HEK293T (cell line): ENCODE data around the gene JARID2.

Source experiments
- ARNT ChIP-seq: fragments of 450-650 bp; IDR thresholded peaks from 2 replicates; pipeline ENCODE4 v1.6.1; 2017; ENCODE audit warnings: mild to moderate bottlenecking
- BHLHE40 ChIP-seq: fragments of 450-650 bp; IDR thresholded peaks from 2 replicates; pipeline ENCODE4 v1.6.1; 2016; ENCODE audit warnings: mild to moderate bottlenecking, moderate library complexity, borderline replicate concordance
- CTBP1 ChIP-seq: fragments of 450-650 bp; IDR thresholded peaks from 2 replicates; pipeline ENCODE4 v1.6.1; 2016; ENCODE audit warnings: borderline replicate concordance
- ELF4 ChIP-seq: fragments of 450-650 bp; IDR thresholded peaks from 2 replicates; pipeline ENCODE4 v1.6.1; 2017; ENCODE audit warnings: antibody characterized with exemption
- FOXA1 ChIP-seq: fragments of 450-650 bp; IDR thresholded peaks from 2 replicates; pipeline ENCODE4 v1.6.1; 2016; ENCODE audit warnings: mild to moderate bottlenecking
- FOXK2 ChIP-seq: fragments of 450-650 bp; IDR thresholded peaks from 2 replicates; pipeline ENCODE4 v1.6.1; 2016; ENCODE audit warnings: mild to moderate bottlenecking
- FOXM1 ChIP-seq: fragments of 450-650 bp; IDR thresholded peaks from 2 replicates; pipeline ENCODE4 v1.6.1; 2017; ENCODE audit warnings: mild to moderate bottlenecking, borderline replicate concordance
- HDGF ChIP-seq: fragments of 450-650 bp; IDR thresholded peaks from 2 replicates; pipeline ENCODE4 v1.6.1; 2017; ENCODE audit warnings: antibody characterized with exemption, borderline replicate concordance
- L3MBTL2 ChIP-seq: fragments of 450-650 bp; conservative IDR thresholded peaks from 2 replicates; pipeline ENCODE4 v1.6.1; 2016; ENCODE audit warnings: mild to moderate bottlenecking
- NFRKB ChIP-seq: fragments of 450-650 bp; IDR thresholded peaks from 2 replicates; pipeline ENCODE4 v1.6.1; 2016; ENCODE audit warnings: mild to moderate bottlenecking, moderate library complexity
- SP1 ChIP-seq: fragments of 450-650 bp; IDR thresholded peaks from 2 replicates; pipeline ENCODE4 v1.6.1; 2017
- SUZ12 ChIP-seq: fragments of 450-650 bp; IDR thresholded peaks from 2 replicates; pipeline ENCODE4 v1.6.1; 2016; ENCODE audit warnings: mild to moderate bottlenecking
- TARDBP ChIP-seq: fragments of 450-650 bp; IDR thresholded peaks from 2 replicates; pipeline ENCODE4 v1.6.1; 2016
- ZNF384 ChIP-seq: fragments of 450-650 bp; IDR thresholded peaks from 2 replicates; pipeline ENCODE4 v1.6.1; 2016

- TF ChIP-seq ARNT (no peak), HDGF (no peak), FOXK2 (no peak), SP1 (no peak), NFRKB (no peak), ZNF384 (no peak), BHLHE40 (no peak), SUZ12 (no peak), FOXA1 (no peak), FOXM1 (no peak), ELF4 (no peak), L3MBTL2 (no peak), TARDBP (no peak), CTBP1 (no peak)
These were observed 146.3 kb downstream of the JARID2 start for GRCh38 chr6:15392182-15392581.
